DMS 273 treated with DMSO at 0.1 percent for 48 hours (cell line): ENCODE results near the gene TEX53.

Experiments
- DNase-seq: peaks from one replicate; lab custom pipeline; 2025; lab: John Stamatoyannopoulos, UW

TEX53 gene

GRCh38 chr9:114638404-114638803 lies 19.2 kb downstream of the TEX53 start:
- no peak for DNase-seq

DNA sequence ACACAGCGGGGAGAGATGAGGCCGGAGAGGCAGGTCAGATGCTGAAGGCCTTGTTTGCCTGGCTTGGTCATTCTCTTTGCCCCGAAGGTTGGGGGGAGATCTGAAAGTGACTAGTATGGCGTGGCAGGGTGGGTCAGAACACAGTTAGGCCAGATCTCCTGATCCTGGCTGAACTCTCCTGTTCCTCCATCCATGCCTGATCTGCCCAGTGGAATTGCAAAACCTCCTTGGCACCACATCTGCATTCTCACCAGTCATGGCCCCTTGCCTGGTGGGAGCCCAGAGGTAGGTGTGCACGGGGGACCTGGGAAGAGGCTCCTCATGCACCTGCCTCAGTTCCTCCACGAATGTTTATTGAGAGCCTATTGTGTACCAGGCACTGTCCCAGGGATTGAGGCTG lies 23.2 kb downstream of the TEX53 start:
- no peak for DNase-seq

GRCh38 chr9:114633438-114634089 lies 24.0 kb downstream of the TEX53 start:
- no peak for DNase-seq

DNA sequence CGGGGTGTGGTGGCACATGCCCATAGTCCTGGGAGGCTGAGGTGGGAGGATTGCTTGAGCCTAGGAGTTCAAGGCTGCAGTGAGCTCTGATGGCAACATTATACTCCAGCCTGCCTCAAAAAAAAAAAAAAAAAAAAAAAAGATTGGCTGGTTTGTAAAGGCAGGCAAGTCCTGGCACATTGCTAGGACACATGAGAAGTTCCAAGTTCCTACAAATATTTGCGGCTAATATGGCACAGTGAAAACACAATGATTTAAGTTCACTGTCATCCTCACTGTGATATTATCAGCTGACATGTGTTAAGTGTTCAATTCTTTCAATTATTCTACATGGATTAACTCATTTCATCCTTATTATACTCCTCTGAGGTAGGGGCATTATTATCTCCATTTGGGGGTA lies 26.4 kb downstream of the TEX53 start:
- DNase-seq, result no peak

DNA sequence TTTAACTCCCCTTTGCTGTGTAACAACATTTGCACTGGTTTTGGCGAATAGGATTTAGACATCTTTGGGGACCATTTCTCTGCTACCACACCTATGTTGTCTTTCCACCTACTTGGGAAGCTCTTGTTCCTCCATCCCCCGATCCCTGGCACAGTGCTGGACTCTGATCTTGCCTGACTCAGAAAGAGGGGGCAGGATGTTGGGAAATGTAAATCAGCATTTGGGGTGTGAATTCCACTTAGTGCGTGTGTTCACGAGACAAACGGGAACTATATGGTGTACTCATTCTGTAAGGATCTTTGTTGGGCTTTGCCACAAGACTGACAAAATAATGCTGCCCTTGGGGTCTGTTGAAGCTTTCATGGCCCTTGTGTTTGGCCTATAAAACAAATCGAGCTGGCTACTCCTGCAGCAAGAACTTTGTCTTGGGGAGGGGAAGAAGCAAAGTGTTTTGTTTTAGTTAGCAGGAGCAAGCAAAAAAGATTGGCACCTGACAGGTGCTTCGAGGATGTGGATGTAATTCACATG lies 28.0 kb downstream of the TEX53 start:
- DNase-seq, result no peak

- DNase-seq, result no peak
Measured at GRCh38 chr9:114627553-114627952, 30.1 kb downstream of the TEX53 start.

- DNase-seq, result no peak
Measured at GRCh38 chr9:114626415-114627020, 31.1 kb downstream of the TEX53 start.

GRCh38 chr9:114624677-114625076 lies 32.9 kb downstream of the TEX53 start:
- DNase-seq, result no peak

- DNase-seq, result no peak
Measured at GRCh38 chr9:114621975-114622609, 35.5 kb downstream of the TEX53 start.

GRCh38 chr9:114621561-114621960 lies 36.0 kb downstream of the TEX53 start:
- no peak for DNase-seq

DNA sequence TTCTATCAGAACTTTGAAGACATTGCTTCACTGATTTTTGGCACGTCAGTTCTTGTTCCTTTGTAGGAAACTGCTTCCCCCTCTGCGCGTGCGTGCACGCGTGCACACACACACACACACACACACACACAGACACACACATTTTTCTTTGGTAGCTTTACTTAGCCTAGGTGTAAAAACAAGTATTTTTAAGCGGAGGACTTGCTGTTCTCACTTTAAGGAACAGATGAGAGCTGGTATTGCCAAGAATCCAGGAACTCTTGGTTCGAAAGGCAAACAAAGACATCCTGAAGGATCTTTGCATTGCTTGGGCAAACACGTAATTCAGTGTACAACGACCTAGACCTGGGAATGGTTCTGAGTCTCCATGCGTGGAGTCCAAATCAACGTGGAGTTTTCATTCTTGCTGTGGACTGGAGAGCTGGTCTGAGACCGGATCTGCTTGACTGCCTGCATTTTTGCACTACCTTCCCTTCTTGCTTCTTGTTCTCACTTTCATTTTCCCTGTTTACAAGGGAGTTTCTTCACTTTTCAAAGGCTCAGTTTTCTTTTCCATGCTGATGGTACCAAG lies 38.3 kb downstream of the TEX53 start:
- DNase-seq, result no peak

GRCh38 chr9:114616684-114617520 lies 40.7 kb downstream of the TEX53 start:
- DNase-seq, result no peak

DNA sequence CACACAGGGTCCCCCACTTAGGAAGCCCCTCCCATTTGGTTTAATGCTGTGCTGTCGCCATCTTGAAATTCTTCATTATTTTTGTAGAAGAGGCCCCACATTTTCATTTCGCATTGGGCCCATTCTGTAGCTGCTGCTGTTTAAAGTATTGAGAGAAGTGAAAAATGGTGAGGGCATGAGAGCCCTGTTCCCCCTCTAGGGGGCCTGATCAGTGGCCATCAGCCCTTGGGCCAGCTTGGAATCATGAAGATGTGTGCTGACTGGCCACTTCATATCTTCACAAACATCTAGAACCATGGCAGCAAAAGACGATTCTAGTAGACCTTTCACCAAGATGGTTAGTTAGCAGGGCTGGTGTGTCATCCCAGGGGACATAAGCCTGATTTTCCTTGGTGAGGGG lies 43.2 kb downstream of the TEX53 start:
- DNase-seq, result no peak

DNA sequence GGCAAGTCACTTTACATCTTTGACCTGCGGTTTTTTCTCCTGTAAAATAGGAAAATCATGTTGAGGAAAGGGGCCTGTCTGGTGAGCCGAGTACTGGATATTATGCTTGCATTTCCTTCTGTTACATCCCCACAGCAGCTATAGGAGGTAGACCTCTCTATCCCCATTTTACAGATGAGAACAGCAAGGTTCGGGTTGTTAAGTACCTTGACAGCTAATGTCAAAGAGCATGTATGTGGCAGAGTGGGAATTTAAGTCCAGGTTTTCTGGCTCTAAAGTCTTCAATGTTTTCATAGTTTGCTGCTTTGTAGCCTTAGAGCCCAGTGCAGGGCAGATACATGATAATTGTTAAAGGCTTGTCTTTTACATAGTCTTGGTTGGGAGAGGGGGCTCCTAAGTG lies 43.7 kb downstream of the TEX53 start:
- no peak for DNase-seq

- no peak for DNase-seq
Measured at GRCh38 chr9:114613087-114613486, 44.5 kb downstream of the TEX53 start.

DNA sequence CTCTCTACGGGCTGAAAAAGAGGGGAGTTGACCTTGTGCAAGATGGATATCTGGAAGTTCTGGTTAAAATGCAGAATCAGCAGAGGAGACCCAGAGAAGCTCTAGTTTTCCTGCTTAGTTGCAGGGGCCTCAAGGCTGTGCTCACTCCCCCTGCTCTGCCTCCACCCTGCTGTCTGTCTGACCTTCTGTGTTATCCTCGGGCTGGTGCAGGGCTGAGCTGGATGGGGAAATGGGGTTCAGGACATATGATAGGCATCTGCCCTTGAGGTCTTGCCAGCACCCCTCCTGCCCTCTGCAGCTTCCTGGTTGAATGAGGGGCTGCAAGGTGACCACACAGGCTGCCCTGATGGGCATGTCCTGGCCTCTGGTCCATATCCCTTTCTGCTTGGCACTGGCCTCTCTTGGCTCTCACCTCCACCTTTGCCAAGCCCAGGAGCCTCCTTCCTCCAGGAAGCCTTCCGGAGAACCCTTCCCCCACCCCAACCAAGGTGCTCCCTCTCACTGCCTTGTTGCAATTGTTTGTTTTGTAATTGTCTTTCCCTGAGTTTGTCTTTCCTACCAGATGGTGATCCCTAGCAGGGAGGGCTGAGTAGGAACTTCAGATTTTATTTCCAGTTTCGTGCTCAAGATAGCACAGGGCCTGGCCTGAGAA lies 45.2 kb downstream of the TEX53 start:
- DNase-seq, result no peak

- DNase-seq, result no peak
Measured at GRCh38 chr9:114611516-114612271, 45.9 kb downstream of the TEX53 start.

DNA sequence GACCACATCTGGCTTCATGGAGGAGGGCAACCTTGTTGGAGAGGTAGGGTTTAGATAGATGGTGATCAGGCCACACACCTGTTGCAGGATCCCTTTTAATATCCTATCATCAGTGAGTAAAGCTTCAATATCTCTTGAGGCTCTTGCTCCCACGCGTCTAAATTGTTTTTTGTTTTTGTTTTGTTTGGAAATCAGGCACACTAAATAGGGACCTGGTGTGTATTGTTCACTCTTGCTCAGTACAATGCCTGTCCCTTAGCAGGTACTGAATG lies 49.1 kb downstream of the TEX53 start:
- no peak for DNase-seq

- DNase-seq, result no peak
Measured at GRCh38 chr9:114607671-114608524, 49.7 kb downstream of the TEX53 start.

- DNase-seq, result peak; percentile 75
Measured at GRCh38 chr9:114606597-114607207, 50.9 kb downstream of the TEX53 start.
